CMK (cell line): ENCODE measurements around the gene TBC1D2B.
A peak's percentile ranks its signal among the peaks of the same experiment; 100 is the strongest.
"Not testable (repeated sequence)": the region's sequence is repeated elsewhere in the genome, so short reads cannot be mapped to it uniquely, and the experiment has no call there.

ENCODE experiments used
- DNase-seq: peaks from one replicate; pipeline ENCODE4 v3.0.0-alpha.2; 2010; ENCODE audit warnings: low read depth

The TBC1D2B gene

GRCh38 chr15:78000927-78001249 is 76.6 kb downstream of the TBC1D2B start:
- DNase-seq = no peak

GRCh38 chr15:78000091-78000926 is 77.2 kb downstream of the TBC1D2B start:
- DNase-seq = peak; percentile 68

GRCh38 chr15:77999486-77999885 is 78.0 kb downstream of the TBC1D2B start:
- DNase-seq = no peak

- no peak for DNase-seq
Observed at GRCh38 chr15:77998592-77998991, 78.9 kb downstream of the TBC1D2B start.

- DNase-seq = not testable (repeated sequence)
Observed at GRCh38 chr15:77997761-77998554, 79.6 kb downstream of the TBC1D2B start.

GRCh38 chr15:77997221-77997620 is 80.3 kb downstream of the TBC1D2B start:
- not testable (repeated sequence) for DNase-seq

- not testable (repeated sequence) for DNase-seq
Observed at GRCh38 chr15:77996713-77997171, 80.8 kb downstream of the TBC1D2B start.

GRCh38 chr15:77996226-77996625 is 81.3 kb downstream of the TBC1D2B start:
- DNase-seq = not testable (repeated sequence)

GRCh38 chr15:77995537-77995918 is 82.0 kb downstream of the TBC1D2B start:
- DNase-seq = not testable (repeated sequence)

GRCh38 chr15:77994893-77995536 is 82.5 kb downstream of the TBC1D2B start:
- not testable (repeated sequence) for DNase-seq

- DNase-seq = not testable (repeated sequence)
Observed at GRCh38 chr15:77993970-77994693, 83.4 kb downstream of the TBC1D2B start.

GRCh38 chr15:77993374-77993911 is 84.1 kb downstream of the TBC1D2B start:
- DNase-seq = no peak

GRCh38 chr15:77992356-77993222 is 84.9 kb downstream of the TBC1D2B start:
- no peak for DNase-seq

GRCh38 chr15:77991658-77992201 is 85.8 kb downstream of the TBC1D2B start:
- not testable (repeated sequence) for DNase-seq

- DNase-seq = no peak
Observed at GRCh38 chr15:77991029-77991406, 86.5 kb downstream of the TBC1D2B start.

GRCh38 chr15:77989296-77990143 is 88.0 kb downstream of the TBC1D2B start:
- no peak for DNase-seq

- DNase-seq = no peak
Observed at GRCh38 chr15:77988347-77989295, 88.9 kb downstream of the TBC1D2B start.

GRCh38 chr15:77987765-77988136 is 89.8 kb downstream of the TBC1D2B start:
- DNase-seq = not testable (repeated sequence)
